Panc1 (cell line): ENCODE results near the gene IRF3.

Experiments used
- SIN3A ChIP-seq: IDR thresholded peaks from 2 replicates; pipeline ENCODE4 v1.6.1; 2012; ENCODE audit warnings: low read depth, mild to moderate bottlenecking, low read length, moderate library complexity, borderline replicate concordance; ENCODE audit not compliant: insufficient read depth
- TF ChIP-seq, protein P1 (sequence below): fragments of 450-650 bp; IDR thresholded peaks from 2 replicates; pipeline ENCODE4 v1.5.1; 2017; ENCODE audit warnings: mild to moderate bottlenecking
- TF ChIP-seq, protein P2 (sequence below), 2 experiments: IDR thresholded peaks; 2 replicates each; pipeline ENCODE4 v1.6.1; 2011 to 2012; ENCODE audit warnings: low read depth in 2 of 2, control low read depth in 1 of 2, low read length in 1 of 2, mild to moderate bottlenecking in 1 of 2, moderate library complexity in 1 of 2; ENCODE audit not compliant: insufficient read depth in 1 of 2

DNA sequence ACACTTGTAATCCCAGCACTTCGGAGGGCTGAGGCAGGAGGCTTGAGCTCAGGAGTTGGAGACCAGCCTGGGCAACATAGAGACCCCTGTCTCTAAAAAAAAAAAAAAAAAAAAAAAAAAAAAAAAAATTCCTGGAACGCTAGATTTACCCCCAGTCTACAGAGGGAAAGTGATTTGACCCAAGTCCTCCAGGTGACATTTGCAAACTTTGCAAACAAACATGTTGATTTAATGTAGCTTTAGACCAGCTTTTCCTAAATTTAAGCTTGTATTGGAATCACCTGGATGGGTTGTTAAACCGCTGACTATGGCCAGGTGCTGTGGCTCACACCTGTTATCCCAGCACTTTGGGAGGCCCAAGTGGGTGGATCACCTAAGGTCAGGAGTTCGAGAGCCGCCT, 33.7 kb upstream of the IRF3 start:
- TF ChIP-seq, protein P1, sequence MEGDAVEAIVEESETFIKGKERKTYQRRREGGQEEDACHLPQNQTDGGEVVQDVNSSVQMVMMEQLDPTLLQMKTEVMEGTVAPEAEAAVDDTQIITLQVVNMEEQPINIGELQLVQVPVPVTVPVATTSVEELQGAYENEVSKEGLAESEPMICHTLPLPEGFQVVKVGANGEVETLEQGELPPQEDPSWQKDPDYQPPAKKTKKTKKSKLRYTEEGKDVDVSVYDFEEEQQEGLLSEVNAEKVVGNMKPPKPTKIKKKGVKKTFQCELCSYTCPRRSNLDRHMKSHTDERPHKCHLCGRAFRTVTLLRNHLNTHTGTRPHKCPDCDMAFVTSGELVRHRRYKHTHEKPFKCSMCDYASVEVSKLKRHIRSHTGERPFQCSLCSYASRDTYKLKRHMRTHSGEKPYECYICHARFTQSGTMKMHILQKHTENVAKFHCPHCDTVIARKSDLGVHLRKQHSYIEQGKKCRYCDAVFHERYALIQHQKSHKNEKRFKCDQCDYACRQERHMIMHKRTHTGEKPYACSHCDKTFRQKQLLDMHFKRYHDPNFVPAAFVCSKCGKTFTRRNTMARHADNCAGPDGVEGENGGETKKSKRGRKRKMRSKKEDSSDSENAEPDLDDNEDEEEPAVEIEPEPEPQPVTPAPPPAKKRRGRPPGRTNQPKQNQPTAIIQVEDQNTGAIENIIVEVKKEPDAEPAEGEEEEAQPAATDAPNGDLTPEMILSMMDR, result no peak
- TF ChIP-seq SIN3A, result no peak
- TF ChIP-seq, protein P2, sequence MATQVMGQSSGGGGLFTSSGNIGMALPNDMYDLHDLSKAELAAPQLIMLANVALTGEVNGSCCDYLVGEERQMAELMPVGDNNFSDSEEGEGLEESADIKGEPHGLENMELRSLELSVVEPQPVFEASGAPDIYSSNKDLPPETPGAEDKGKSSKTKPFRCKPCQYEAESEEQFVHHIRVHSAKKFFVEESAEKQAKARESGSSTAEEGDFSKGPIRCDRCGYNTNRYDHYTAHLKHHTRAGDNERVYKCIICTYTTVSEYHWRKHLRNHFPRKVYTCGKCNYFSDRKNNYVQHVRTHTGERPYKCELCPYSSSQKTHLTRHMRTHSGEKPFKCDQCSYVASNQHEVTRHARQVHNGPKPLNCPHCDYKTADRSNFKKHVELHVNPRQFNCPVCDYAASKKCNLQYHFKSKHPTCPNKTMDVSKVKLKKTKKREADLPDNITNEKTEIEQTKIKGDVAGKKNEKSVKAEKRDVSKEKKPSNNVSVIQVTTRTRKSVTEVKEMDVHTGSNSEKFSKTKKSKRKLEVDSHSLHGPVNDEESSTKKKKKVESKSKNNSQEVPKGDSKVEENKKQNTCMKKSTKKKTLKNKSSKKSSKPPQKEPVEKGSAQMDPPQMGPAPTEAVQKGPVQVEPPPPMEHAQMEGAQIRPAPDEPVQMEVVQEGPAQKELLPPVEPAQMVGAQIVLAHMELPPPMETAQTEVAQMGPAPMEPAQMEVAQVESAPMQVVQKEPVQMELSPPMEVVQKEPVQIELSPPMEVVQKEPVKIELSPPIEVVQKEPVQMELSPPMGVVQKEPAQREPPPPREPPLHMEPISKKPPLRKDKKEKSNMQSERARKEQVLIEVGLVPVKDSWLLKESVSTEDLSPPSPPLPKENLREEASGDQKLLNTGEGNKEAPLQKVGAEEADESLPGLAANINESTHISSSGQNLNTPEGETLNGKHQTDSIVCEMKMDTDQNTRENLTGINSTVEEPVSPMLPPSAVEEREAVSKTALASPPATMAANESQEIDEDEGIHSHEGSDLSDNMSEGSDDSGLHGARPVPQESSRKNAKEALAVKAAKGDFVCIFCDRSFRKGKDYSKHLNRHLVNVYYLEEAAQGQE (IDR thresholded peaks at IDR 0.05; ENCODE audit: insufficient read depth in 1 of 2, low read depth in 2 of 2, low read length in 1 of 2), result no peak
